ENCODE data around the gene TSSC4. TPM values are rescaled to one million over a fixed set of nuclear protein-coding genes. Genes with fewer than 3 reads are reported as not detected.
A peak's percentile ranks its signal among the peaks of the same experiment; 100 is the strongest.

The TSSC4 gene
- total RNA-seq, 4 donors from 2014 or later: 54.8 to 70.2 (median 66.3) TPM

DNA sequence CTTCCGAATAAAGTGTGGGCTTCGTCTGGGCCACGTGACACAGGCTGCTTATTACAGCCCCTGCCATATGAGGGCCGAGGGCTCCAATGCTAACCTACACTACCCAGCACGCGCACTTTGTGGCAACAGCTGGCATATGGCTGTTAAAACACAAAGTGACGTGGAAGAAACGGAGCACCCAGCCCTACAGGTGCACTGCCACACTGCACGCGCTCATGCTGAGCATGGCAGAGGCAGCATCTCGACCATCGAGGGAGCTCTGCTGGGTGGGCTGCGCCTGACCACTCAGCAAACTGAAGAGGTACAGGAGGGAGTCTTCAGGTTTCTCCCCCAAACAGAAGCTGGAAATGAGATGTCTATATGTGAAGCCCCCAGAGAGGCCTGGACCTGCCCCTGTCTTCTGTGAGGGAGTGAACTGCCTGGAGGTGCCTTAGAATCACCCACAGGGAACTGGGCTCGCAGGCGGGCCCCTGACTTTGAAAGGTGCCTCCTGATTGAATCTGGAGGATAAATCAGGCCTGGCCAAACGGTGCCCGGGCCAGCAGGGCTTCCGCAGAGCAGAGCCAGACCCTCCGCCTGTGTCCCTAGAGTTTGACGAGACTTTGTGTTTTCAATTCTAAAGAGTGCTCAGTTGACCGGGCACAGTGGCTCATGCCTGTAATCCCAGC is 18.3 kb downstream of the TSSC4 start:
- no peak for ATAC-seq
- TF ChIP-seq EP300 (IDR thresholded peaks at IDR 0.05) (no peak), POLR2A (IDR thresholded peaks at IDR 0.05) (no peak), POLR2AphosphoS5 (IDR thresholded peaks at IDR 0.05) (no peak)
- TF ChIP-seq, protein P1, sequence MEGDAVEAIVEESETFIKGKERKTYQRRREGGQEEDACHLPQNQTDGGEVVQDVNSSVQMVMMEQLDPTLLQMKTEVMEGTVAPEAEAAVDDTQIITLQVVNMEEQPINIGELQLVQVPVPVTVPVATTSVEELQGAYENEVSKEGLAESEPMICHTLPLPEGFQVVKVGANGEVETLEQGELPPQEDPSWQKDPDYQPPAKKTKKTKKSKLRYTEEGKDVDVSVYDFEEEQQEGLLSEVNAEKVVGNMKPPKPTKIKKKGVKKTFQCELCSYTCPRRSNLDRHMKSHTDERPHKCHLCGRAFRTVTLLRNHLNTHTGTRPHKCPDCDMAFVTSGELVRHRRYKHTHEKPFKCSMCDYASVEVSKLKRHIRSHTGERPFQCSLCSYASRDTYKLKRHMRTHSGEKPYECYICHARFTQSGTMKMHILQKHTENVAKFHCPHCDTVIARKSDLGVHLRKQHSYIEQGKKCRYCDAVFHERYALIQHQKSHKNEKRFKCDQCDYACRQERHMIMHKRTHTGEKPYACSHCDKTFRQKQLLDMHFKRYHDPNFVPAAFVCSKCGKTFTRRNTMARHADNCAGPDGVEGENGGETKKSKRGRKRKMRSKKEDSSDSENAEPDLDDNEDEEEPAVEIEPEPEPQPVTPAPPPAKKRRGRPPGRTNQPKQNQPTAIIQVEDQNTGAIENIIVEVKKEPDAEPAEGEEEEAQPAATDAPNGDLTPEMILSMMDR (IDR thresholded peaks at IDR 0.05): no peak
- Histone ChIP-seq H3K27me3 (peaks cover 15% of the 10 kb centered on the region), H3K9me3 (no peaks in the 10 kb centered on the region), H3K4me3 (no peak overlapping the region), H3K36me3 (no peaks in the 10 kb centered on the region), H3K4me1 (peaks cover 0 to 20% (median 3%) of the 10 kb centered on the region in 3 donors), H3K27ac (no peak overlapping the region)
- WGBS, 2 donors (ENCODE audit: low coverage in 1 of 2): 44 to 100% methylated on average over 1 to 5 of the region's 21 CpGs

DNA sequence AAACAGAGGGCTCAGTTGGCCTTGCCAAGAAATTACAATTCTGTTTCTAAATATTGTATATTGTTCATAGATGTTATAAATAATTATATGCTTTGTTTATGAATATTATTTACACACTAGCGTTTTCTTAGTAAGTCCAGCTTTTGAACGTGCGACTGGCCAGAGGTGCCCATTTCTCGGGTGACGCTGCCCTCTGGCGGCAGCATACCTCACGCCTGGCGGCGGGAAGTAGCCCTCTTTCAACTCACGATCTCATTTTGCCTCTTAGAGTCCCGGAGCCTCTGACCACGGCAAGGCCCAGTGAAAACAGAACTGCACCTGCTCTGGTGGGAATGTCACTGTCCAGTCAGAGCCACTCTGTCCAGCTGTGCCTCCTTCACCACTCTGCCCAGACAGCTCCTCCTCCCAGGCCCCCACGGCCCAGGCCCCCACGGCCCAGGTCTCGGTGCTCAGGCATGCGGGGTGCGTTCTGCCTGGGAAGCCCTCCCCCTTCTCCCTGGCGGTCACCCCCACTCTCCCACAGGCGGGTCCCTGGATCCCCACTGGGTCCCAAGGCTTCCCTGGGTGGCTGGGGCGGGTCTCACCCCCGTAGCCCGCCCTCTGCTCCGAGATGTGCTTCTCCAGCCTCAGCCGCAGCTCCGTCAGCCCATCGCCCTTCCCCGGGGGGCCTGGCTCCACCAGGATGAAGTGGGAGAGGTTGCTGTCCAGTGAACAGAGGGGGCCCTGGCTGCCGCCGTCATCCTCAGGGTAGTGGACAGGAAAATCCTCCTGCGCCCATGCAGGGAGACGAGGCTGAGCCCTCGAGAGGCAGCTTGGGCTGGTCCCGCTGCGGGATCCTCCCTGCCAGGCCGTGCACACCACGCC is 19.3 kb downstream of the TSSC4 start:
- Histone ChIP-seq H3K4me3 (no peak overlapping the region), H3K27ac (peak overlapping the region in 1 of 4 donors; percentile 13), H3K4me1 (peaks cover 0 to 20% (median 3%) of the 10 kb centered on the region in 3 donors), H3K36me3 (no peaks in the 10 kb centered on the region), H3K9me3 (no peaks in the 10 kb centered on the region), H3K27me3 (peaks cover 17% of the 10 kb centered on the region)
- ATAC-seq: peak; percentile 58
- no peak for TF ChIP-seq POLR2AphosphoS5 (IDR thresholded peaks at IDR 0.05)
- TF ChIP-seq, protein P1 (IDR thresholded peaks at IDR 0.05): peak in 3 of 4 experiments; percentile 83 to 94 (median 92)
- 7% methylated on average over 12 of the region's 36 CpGs; no CpG with 5 or more reads in 1 of the 2 donors for WGBS, 2 donors (ENCODE audit: low coverage in 1 of 2)

GRCh38 chr11:2420502-2421225 is 20.1 kb downstream of the TSSC4 start:
- H3K27me3 ChIP-seq: peaks cover 25% of the 10 kb centered on the region
- WGBS, 2 donors (ENCODE audit: low coverage in 1 of 2): 0% methylated on average over 2 of the region's 44 CpGs; no CpG with 5 or more reads in 1 of the 2 donors
- H3K4me3 ChIP-seq: no peak overlapping the region
- H3K4me1 ChIP-seq: peaks cover 0 to 20% (median 3%) of the 10 kb centered on the region in 3 donors
- TF ChIP-seq, protein P1 (IDR thresholded peaks at IDR 0.05): peak in 3 of 4 experiments; percentile 95 to 97 (median 97)
- no peak for TF ChIP-seq POLR2A (IDR thresholded peaks at IDR 0.05)
- TF ChIP-seq POLR2AphosphoS5 (IDR thresholded peaks at IDR 0.05): no peak
- TF ChIP-seq EP300 (IDR thresholded peaks at IDR 0.05): no peak
- no peaks in the 10 kb centered on the region for H3K9me3 ChIP-seq
- H3K27ac ChIP-seq: peak overlapping the region in 1 of 4 donors; percentile 13
- peak; percentile 89 for ATAC-seq
- no peaks in the 10 kb centered on the region for H3K36me3 ChIP-seq

DNA sequence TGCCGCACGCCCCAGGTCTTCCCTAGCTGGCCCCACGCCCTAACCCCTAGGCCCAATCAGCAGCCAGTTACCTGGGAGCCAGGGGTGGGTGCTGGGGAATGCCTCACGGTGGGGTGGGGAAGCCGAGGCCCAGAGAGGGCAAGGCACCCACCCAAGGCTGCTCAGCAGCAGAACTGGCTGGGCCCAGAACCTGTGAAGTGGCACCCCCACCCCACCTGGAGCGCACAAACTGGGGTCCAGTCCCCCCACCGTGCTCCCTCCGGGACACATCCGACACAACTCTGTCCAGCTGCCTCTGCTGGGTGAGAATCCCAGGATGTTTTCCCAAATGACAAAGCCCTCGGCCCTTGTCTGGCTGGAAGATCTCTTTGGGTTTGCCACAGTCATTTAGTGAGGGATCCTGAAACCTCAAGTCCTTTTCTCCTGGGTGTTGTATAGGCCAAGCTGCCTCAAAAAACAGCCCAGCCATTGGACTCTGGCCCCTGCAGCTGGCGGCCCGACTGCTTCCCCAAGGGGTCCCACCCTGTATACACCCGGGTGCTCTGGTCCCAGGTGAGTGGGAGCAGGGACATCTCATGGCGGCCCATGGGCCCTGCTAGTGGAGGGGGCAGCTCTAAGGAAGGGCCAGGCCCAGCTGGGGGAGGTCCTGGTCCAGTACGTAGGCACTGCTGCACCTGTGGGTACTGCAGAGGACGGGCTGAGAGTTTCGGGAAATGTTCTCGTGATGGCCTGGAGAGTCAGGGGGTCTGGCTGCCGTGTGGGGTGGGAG is 20.9 kb downstream of the TSSC4 start:
- H3K4me3 ChIP-seq: no peak overlapping the region
- peaks cover 0 to 20% (median 3%) of the 10 kb centered on the region in 3 donors for H3K4me1 ChIP-seq
- no peak overlapping the region for H3K27ac ChIP-seq
- ATAC-seq: no peak
- H3K27me3 ChIP-seq: peaks cover 32% of the 10 kb centered on the region
- H3K36me3 ChIP-seq: no peaks in the 10 kb centered on the region
- no peaks in the 10 kb centered on the region for H3K9me3 ChIP-seq
- 80% methylated on average over 1 to 2 of the region's 19 CpGs for WGBS, 2 donors (ENCODE audit: low coverage in 1 of 2)
- no peak for TF ChIP-seq POLR2AphosphoS5 (IDR thresholded peaks at IDR 0.05)
- no peak for TF ChIP-seq EP300 (IDR thresholded peaks at IDR 0.05)
- TF ChIP-seq POLR2A (IDR thresholded peaks at IDR 0.05): no peak
- TF ChIP-seq, protein P1 (IDR thresholded peaks at IDR 0.05): no peak

All from gastroesophageal sphincter (tissue), 4 donors.